Daoy (cell line): ENCODE measurements around the gene ATOX1. TPM values are rescaled to one million over a fixed set of nuclear protein-coding genes. Genes with fewer than 3 reads are reported as not detected.
"Not testable (repeated sequence)": the region's sequence is repeated elsewhere in the genome, so short reads cannot be mapped to it uniquely, and the experiment has no call there.

Source experiments
- DNase-seq: peaks from one replicate; pipeline ENCODE4 v3.0.0-alpha.2; 2015; ENCODE audit warnings: low read depth
- total RNA-seq: library from RNA; depleted of rRNA; stranded (reverse); fragments of >200 nt; shearing (Covaris generic); gene quantifications from 2 replicates; pipeline ENCODE4 v1.2.3, GENCODE V29; 2014; rRNA removed

Gene ATOX1
- total RNA-seq, result 96.9 and 105 TPM in 2 replicates

DNA sequence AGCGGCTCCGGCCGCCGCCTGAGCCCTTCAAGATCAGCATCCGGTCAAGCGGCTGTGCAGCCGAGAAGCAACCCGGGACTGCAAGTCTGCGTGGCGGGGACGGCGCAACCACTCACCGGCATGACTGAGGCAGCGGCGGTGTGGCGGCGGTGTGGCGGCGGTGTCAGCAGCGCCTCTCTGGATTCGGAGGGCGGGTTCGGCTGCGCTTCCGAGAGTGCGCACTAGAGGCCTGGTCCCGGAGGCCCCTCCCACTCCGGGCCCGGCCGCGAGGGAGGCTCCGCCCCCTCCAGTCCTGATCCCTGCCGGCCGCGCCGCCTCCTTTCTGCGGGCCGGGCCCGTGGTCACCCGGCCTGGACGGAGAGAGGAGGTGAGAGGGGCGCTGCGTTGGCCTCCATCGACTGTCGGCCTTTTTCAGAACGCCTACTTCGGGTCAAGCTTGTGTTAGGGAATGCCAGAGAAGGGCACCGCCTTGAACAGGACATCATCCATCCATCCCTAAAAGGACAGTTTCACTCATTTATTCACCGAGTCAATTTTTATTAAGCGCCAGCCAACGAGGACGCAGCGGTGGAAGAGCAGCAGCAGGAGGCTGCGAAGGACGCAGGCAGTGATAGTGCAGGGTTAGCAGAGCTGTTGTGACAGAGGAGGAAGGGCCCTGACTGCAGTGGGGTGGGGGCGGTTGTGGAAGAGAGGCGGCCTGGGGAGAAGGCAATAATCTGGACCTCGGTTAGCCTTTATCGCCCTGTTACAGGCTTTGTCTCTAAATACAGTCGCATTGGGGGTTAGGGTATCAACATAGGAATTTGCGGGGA is at the start of gene ATOX1:
Gene ATOX1, minus strand, starts transcription at position 202 of the 812 bp plus-strand sequence. Its CDS starts 80 bp downstream, at position 122.
- DNase-seq, result peak; percentile 96

DNA sequence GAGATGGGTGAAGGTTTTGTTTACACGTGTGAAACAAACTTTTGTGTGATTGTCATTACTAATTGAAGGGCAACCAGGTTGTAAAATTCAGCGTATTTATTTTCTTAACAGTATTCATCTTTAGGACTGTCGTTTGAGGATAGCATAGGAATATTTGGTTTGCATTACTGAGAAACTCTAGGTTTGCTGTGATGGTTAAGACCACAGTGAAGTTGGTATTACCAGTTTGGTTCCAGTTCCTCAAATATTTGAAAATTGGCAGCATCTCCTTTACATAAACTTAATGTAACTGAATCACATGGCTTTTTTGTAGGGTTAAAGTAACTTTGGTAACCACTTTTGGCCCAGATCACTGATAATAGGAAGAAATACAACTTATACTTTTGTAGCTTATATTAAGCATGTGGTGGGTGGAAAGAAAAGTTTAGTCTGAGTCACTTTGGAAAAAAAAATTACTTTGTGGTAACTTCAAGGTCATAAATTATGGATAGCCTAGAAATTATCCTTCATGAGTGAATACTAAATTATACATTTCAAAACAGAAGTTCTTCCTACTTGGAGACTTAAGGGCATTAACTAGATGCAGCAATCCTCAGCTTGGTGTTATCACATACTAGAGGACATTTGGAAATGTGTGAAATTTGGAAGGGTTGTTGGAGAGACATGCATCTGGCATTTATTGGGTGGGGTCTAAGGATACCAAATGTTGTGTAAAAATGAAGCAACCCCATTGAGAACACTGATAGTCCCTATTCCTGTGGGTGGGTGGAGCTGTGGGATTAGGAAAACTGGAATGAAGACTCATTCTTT is 47.2 kb upstream of the ATOX1 start:
- no peak for DNase-seq

- no peak for DNase-seq
These were observed 42.1 kb upstream of the ATOX1 start for GRCh38 chr5:151800532-151800931.

DNA sequence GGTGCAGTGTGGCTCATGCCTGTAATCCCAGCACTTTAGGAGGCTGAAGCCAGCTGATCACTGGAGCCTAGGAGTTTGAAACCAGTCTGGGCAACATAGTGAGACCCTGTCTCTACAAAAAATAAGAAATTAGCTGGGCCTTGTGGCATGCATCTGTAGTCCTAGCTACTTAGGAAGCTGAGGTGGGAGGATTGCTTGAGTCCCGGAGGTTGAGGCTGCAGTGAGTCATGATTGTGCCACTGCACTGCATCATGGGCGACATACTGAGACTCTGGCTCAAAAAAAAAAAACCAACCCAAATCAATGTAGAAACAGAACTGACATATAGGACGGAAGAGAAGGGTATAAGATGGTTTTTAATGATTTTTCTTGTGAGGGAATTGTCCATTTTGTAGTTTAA is 41.0 kb upstream of the ATOX1 start:
- DNase-seq, result peak; percentile 51

GRCh38 chr5:151798674-151799073 is 40.2 kb upstream of the ATOX1 start:
- no peak for DNase-seq

DNA sequence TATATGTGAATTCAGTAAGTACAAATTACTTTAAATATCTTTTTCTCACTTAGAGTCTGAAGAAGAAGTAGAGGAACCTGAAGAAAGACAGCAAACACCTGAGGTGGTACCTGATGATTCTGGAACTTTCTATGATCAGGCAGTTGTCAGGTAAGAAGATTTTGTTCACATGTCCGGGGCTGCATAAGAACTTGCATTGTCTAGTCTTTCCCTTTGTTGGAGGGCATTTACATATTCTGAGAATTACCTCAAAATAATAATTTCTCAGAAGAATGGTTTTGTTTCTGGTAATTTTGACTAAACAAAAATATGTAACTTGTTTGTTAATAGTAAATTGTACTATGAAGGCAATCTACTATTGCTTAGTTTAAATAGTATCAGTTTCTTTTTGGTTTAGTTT is 37.0 kb upstream of the ATOX1 start:
- DNase-seq, result no peak

DNA sequence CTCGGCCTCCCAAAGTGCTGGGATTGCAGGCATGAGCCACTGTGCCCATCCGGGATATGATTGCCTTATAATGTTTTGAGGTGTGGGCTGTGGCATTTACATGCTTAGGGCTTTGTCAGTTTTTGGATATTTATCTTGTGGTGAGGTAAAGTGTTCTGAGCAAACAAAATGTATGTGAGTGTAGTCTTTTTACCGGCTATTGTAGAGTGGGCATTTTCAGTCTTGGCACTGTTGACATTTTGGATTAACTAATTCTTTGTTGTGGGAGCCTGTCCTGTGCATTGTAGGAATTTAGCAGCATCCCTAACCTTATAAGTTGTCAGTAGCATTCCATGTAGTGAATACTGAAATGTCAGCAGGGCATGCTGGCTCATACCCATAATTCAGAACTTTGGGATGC is 34.9 kb upstream of the ATOX1 start:
- no peak for DNase-seq

DNA sequence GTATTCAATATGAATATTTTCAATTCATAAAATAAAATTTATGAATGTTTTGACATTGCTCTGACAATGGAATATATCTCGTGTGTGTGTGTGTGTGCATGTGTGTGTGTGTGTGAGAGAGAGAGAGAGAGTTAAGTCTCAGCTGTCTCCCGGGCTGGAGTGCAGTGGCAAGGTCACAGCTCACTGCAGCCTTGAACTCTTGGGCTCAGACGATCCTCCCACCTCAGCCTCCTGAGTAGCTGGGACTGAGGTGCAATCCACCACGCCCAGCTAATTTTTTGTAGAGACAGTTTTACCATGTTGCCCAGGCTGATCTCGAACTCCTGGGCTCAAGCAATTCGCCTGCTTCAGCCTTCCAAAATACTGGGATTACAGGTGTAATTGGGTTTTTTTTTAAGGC is 29.4 kb upstream of the ATOX1 start:
- no peak for DNase-seq

- no peak for DNase-seq
These were observed 28.0 kb upstream of the ATOX1 start for GRCh38 chr5:151786468-151786867.

DNA sequence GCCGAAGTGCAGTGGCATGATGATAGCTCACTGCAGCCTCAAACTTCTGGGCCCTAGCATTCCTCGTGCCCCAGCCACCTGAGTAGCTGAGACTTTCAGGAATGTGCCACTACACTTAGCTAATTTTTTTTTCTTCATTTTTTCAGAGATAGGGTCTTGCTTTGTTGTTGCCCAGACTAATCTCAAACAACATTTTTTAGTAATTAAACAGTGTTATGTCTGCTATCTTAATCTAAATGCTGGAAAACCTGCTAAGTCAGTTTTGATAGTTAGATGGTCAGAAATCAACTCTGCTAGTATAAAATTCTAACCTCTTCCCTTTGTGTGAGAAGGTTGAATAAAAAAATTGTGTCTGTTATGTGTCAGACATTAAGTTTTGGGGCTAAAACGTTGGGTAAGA is 25.7 kb upstream of the ATOX1 start:
- no peak for DNase-seq

DNA sequence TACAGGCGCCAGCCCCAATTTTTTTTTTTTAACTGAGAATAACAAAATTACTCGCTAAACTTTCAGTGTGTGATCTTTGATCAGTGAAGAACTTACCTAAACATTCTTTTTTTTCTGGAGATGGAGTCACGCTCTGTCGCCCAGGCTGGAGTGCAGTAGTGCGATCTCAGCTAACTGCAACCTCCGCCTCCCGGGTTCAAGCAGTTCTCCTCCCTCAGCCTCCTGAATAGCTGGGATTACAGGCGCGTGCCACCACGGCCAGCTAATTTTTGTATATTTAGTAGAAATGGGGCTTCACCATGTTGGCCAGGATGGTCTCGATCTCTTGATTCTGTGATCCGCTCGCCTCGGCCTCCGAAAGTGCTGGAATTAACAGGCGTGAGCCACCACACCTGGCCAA is 25.2 kb upstream of the ATOX1 start:
- not testable (repeated sequence) for DNase-seq

GRCh38 chr5:151781201-151781600 is 22.8 kb upstream of the ATOX1 start:
- DNase-seq, result no peak

DNA sequence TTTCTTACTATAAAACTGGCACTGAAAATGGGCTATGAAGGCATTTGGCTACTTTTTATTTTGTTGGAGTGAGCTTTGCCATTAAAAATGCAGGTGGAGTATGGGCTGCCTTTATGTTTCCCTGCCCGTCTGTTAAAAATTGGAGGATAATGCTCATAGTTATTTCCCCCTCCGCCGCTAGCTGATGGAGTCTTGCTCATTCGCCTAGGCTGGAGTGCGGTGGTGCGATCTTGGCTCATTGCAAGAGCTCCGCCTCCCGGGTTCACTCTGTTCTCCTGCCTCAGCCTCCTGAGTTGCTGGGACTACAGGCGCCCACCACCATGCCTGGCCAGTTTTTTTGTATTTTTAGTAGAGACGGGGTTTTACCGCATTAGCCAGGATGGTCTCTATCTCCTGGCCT is 21.9 kb upstream of the ATOX1 start:
- no peak for DNase-seq

DNA sequence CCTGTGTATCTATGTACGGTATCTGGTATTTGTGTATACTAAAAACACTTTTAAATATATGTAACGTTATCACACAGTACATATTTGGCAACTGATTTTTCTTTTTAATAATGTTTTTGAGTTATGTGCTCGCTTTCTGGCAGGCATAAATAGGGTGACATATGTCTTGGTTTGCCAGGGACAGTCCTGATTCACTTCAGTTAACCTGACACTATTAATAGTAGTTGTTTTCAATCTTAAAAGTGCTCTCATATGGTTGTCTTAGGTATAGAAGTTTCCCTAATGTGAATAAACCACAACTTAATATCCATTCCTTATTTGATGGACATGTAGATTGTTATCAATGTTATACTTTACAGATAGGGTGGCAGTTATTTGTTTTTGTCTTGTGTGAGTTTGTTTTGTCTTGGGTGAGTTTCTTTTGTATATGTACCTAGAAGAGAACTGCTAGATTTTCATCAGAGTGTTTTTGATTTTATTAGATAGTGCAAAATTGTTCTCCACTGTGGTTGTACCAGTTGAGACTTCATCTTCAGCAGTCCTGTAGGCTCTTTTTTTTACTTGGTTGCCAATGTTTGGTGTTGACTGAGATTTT is 21.2 kb upstream of the ATOX1 start:
- no peak for DNase-seq

DNA sequence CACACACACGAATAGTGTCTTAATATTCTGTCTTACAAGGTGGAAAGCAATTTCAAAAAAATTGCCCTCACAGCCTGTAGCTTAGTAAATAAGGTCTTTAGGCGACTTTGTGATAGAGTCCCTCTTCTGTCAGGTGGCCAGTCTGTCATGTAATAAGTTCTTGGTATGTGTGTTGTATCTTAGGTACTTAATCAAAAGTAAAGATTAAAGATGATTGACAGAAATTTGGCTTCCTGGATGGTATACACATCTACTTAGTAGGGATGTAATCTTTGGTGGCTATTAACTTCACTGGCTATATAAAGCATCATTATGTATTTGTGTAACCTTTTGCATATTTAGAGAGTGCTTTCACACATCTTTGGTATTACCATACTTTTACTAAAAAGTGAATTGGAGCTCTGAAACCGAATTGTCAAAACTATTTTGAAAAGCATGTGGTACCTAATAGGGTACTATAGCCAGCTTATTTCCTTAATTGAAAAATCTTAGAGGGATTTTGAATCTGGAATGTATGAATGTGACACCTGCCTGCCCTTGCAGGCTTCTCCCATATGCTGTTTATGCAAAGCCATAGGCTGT is 16.7 kb upstream of the ATOX1 start:
- DNase-seq, result no peak

GRCh38 chr5:151773951-151774350 is 15.5 kb upstream of the ATOX1 start:
- DNase-seq, result no peak

GRCh38 chr5:151772846-151773561 is 14.6 kb upstream of the ATOX1 start:
- peak; percentile 61 for DNase-seq

GRCh38 chr5:151772029-151772845 is 13.8 kb upstream of the ATOX1 start:
- DNase-seq, result peak; percentile 44

- DNase-seq, result peak; percentile 100
These were observed 13.0 kb upstream of the ATOX1 start, which contains the start of gene G3BP1 for GRCh38 chr5:151771259-151772028. TSS of gene G3BP1 (plus strand) at chr5:151771954. CDS start at chr5:151786621, 14,667 bp downstream.
